NB4 (cell line): Measurements from ENCODE around the gene ENTPD2.

Experiments used
- CTCF ChIP-seq: IDR thresholded peaks from one replicate; pipeline ENCODE4 v1.5.1; 2012; ENCODE audit warnings: low read depth, low read length
- MAX ChIP-seq: IDR thresholded peaks from 2 replicates; pipeline ENCODE4 v1.6.1; 2011; ENCODE audit warnings: low read depth, low read length
- POLR2A ChIP-seq: IDR thresholded peaks from 2 replicates; pipeline ENCODE4 v1.6.1; 2011; ENCODE audit warnings: mild to moderate bottlenecking; ENCODE audit not compliant: insufficient read length; ENCODE audit errors: extremely low read depth

GRCh38 chr9:137002646-137003041 is 51.2 kb downstream of the ENTPD2 start:
- no peak for TF ChIP-seq CTCF
- TF ChIP-seq POLR2A = no peak
- no peak for TF ChIP-seq MAX
